ENCODE data around the gene METTL6. TPM values are rescaled to one million over a fixed set of nuclear protein-coding genes. Genes with fewer than 3 reads are reported as not detected.

Gene METTL6
- total RNA-seq (37.3 and 40.8 TPM in 2 replicates), polyA plus RNA-seq (25.7 and 29.2 TPM in 2 replicates), polyA minus RNA-seq (ENCODE audit: low replicate concordance) (2.8 and 9.7 TPM in 2 replicates)
- polyA plus RNA-seq (2012) = 18.6 and 19.6 TPM in 2 replicates

DNA sequence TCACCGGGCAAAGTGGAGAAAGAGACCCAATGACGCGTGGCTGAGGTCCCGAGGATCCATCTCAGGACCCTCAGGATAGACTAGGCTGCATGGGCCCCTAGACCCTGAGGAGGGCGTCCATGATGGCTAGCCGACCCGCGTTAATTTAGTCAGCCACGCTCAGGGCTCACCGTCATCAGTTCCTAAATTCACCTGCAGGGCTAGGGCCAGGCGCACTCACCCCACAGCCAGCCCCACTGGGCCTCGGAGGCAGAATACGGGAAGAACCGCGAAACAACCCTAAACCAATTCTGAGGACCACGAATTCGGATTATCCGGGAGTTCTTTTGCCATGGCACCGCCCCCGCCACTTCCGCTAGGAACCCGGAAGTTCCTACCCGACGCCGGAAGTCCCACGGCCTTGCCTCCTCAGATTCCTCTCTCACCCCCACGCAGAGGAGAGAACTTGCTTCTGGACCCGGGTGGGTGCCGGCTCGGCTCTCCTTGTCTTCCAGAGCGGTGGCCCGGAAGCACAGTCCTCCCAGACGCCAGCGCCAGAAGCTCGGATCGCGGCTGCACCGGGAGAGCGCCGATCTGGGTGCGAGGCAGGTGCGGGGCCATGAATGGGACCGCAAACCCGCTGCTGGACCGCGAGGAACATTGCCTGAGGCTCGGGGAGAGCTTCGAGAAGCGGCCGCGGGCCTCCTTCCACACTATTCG lies at the start of gene METTL6, which contains the start of gene EAF1:
TSS of gene METTL6 (minus strand) at position 363 of the 699 bp plus-strand sequence. CDS start 1,033 bp downstream, outside the sequence.
TSS of gene EAF1 (plus strand) at position 417 of the 699 bp plus-strand sequence. CDS start at position 599, 182 bp downstream.
- H3K4me2 ChIP-seq (ENCODE audit: extremely low read depth, insufficient read depth, low read length) = peak within 1 kb of the TSS; percentile 97
- H3K27me3 ChIP-seq (ENCODE audit: control insufficient read depth, insufficient read depth, low read length) = no peaks in the 10 kb centered on the region
- TF ChIP-seq, protein P1, sequence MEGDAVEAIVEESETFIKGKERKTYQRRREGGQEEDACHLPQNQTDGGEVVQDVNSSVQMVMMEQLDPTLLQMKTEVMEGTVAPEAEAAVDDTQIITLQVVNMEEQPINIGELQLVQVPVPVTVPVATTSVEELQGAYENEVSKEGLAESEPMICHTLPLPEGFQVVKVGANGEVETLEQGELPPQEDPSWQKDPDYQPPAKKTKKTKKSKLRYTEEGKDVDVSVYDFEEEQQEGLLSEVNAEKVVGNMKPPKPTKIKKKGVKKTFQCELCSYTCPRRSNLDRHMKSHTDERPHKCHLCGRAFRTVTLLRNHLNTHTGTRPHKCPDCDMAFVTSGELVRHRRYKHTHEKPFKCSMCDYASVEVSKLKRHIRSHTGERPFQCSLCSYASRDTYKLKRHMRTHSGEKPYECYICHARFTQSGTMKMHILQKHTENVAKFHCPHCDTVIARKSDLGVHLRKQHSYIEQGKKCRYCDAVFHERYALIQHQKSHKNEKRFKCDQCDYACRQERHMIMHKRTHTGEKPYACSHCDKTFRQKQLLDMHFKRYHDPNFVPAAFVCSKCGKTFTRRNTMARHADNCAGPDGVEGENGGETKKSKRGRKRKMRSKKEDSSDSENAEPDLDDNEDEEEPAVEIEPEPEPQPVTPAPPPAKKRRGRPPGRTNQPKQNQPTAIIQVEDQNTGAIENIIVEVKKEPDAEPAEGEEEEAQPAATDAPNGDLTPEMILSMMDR (conservative IDR thresholded peaks at IDR 0.05 in 1 of 2, IDR thresholded peaks at IDR 0.05 in 1 of 2; ENCODE audit: low read depth in 1 of 2, low read length in 2 of 2) = peak in 1 of 2 donors; percentile 15
- no peak for TF ChIP-seq EZH2 (IDR thresholded peaks at IDR 0.05; ENCODE audit: low read length, missing control alignments)
- peak within 1 kb of the TSS; percentile 96 for H3K27ac ChIP-seq (ENCODE audit: insufficient read depth, low read length)
- peaks cover 6% of the 10 kb centered on the region for H3K4me1 ChIP-seq (ENCODE audit: control insufficient read depth, extremely low read depth, insufficient read depth, low read length)
- H3K4me3 ChIP-seq (replicated peaks in 1 of 4; ENCODE audit: control extremely low read depth in 1 of 4, insufficient read depth in 1 of 4, low read depth in 3 of 4, low read length in 4 of 4) = peak within 1 kb of the TSS; percentile 92 to 100 (median 99)
- peaks cover 5% of the 10 kb centered on the region for H3K36me3 ChIP-seq (ENCODE audit: control insufficient read depth, insufficient read depth, low read length)
- peak within 1 kb of the TSS; percentile 88 for H3K9ac ChIP-seq (ENCODE audit: insufficient read depth, low read length)
- H4K20me1 ChIP-seq (ENCODE audit: control insufficient read depth, extremely low read depth, insufficient read depth, low read length) = no peaks in the 10 kb centered on the region
- peak; percentile 79 to 80 for DNase-seq (ENCODE audit: low read depth in 2 of 2)
- H2AFZ ChIP-seq (ENCODE audit: low read length) = peak within 1 kb of the TSS; percentile 99
- H3K9me3 ChIP-seq (ENCODE audit: control insufficient read depth, insufficient read depth, low read depth, low read length) = no peaks in the 10 kb centered on the region
- peaks cover 50% of the 10 kb centered on the region for H3K79me2 ChIP-seq (ENCODE audit: control insufficient read depth, insufficient read depth, low read length)

GRCh38 chr3:15476378-15476777 lies 49.0 kb upstream of the METTL6 start:
- H3K9ac ChIP-seq (ENCODE audit: insufficient read depth, low read length) = no peak overlapping the region

GRCh38 chr3:15475161-15475560 lies 47.8 kb upstream of the METTL6 start:
- Histone ChIP-seq H3K79me2 (ENCODE audit: control insufficient read depth, insufficient read depth, low read length) (no peaks in the 10 kb centered on the region), H3K9me3 (ENCODE audit: control insufficient read depth, insufficient read depth, low read depth, low read length) (no peaks in the 10 kb centered on the region), H3K36me3 (ENCODE audit: control insufficient read depth, insufficient read depth, low read length) (no peaks in the 10 kb centered on the region), H3K4me2 (ENCODE audit: extremely low read depth, insufficient read depth, low read length) (no peak overlapping the region), H3K4me3 (replicated peaks in 1 of 4; ENCODE audit: control extremely low read depth in 1 of 4, insufficient read depth in 1 of 4, low read depth in 3 of 4, low read length in 4 of 4) (no peak overlapping the region), H3K27ac (ENCODE audit: insufficient read depth, low read length) (no peak overlapping the region), H2AFZ (ENCODE audit: low read length) (no peak overlapping the region), H3K4me1 (ENCODE audit: control insufficient read depth, extremely low read depth, insufficient read depth, low read length) (no peaks in the 10 kb centered on the region), H3K9ac (ENCODE audit: insufficient read depth, low read length) (no peak overlapping the region), H3K27me3 (ENCODE audit: control insufficient read depth, insufficient read depth, low read length) (no peaks in the 10 kb centered on the region), H4K20me1 (ENCODE audit: control insufficient read depth, extremely low read depth, insufficient read depth, low read length) (no peaks in the 10 kb centered on the region)
- TF ChIP-seq EZH2 (IDR thresholded peaks at IDR 0.05; ENCODE audit: low read length, missing control alignments) = no peak
- TF ChIP-seq, protein P1 (conservative IDR thresholded peaks at IDR 0.05 in 1 of 2, IDR thresholded peaks at IDR 0.05 in 1 of 2; ENCODE audit: low read depth in 1 of 2, low read length in 2 of 2) = no peak
- DNase-seq (ENCODE audit: low read depth in 2 of 2) = no peak

More at GRCh38 chr3:15476378-15476777, 49.0 kb upstream of the METTL6 start:
- Histone ChIP-seq H3K4me3 (replicated peaks in 1 of 4; ENCODE audit: control extremely low read depth in 1 of 4, insufficient read depth in 1 of 4, low read depth in 3 of 4, low read length in 4 of 4) (no peak overlapping the region), H3K4me1 (ENCODE audit: control insufficient read depth, extremely low read depth, insufficient read depth, low read length) (no peaks in the 10 kb centered on the region), H3K36me3 (ENCODE audit: control insufficient read depth, insufficient read depth, low read length) (no peaks in the 10 kb centered on the region), H4K20me1 (ENCODE audit: control insufficient read depth, extremely low read depth, insufficient read depth, low read length) (no peaks in the 10 kb centered on the region), H3K27ac (ENCODE audit: insufficient read depth, low read length) (no peak overlapping the region), H3K79me2 (ENCODE audit: control insufficient read depth, insufficient read depth, low read length) (no peaks in the 10 kb centered on the region), H3K4me2 (ENCODE audit: extremely low read depth, insufficient read depth, low read length) (no peak overlapping the region), H3K9me3 (ENCODE audit: control insufficient read depth, insufficient read depth, low read depth, low read length) (no peaks in the 10 kb centered on the region), H3K27me3 (ENCODE audit: control insufficient read depth, insufficient read depth, low read length) (no peaks in the 10 kb centered on the region), H2AFZ (ENCODE audit: low read length) (no peak overlapping the region)
- TF ChIP-seq, protein P1 (conservative IDR thresholded peaks at IDR 0.05 in 1 of 2, IDR thresholded peaks at IDR 0.05 in 1 of 2; ENCODE audit: low read depth in 1 of 2, low read length in 2 of 2) = no peak
- no peak for TF ChIP-seq EZH2 (IDR thresholded peaks at IDR 0.05; ENCODE audit: low read length, missing control alignments)
- peak in 1 of 2 donors; percentile 27 for DNase-seq (ENCODE audit: low read depth in 2 of 2)
